ENCODE data around the gene WWOX.

- TF ChIP-seq EZH2 (IDR thresholded peaks at IDR 0.05; ENCODE audit: low read length): no peak
- TF ChIP-seq CTCF (optimal IDR thresholded peaks at IDR 0.05 in 1 of 3, IDR thresholded peaks at IDR 0.05 in 1 of 3, conservative IDR thresholded peaks at IDR 0.05 in 1 of 3; ENCODE audit: extremely low read depth in 1 of 3, insufficient read depth in 2 of 3, low read length in 3 of 3): no peak
Measured at GRCh38 chr16:79021991-79022630, 922.7 kb downstream of the WWOX start.

Measured in keratinocyte (primary cell).